Stomach (tissue), 4 donors: ENCODE data around the gene HDAC10.

Source experiments
- EP300 ChIP-seq: sonication (generic); formaldehyde crosslinking; IDR thresholded peaks from one replicate; pipeline ENCODE4 v1.6.1; 2017; ENCODE audit warnings: antibody characterized with exemption
- POLR2A ChIP-seq, 4 donors: fragments of 450-650 bp; IDR thresholded peaks; one replicate each; pipeline ENCODE4 v1.6.1; 2016; ENCODE audit warnings: antibody characterized with exemption in 4 of 4, control low read depth in 2 of 4, mild to moderate bottlenecking in 1 of 4, moderate library complexity in 1 of 4
- POLR2AphosphoS5 ChIP-seq, 3 donors: sonication (generic); formaldehyde crosslinking; IDR thresholded peaks; one replicate each; pipeline ENCODE4 v1.6.1; 2016; ENCODE audit warnings: antibody characterized with exemption in 3 of 3
- TF ChIP-seq, protein P1 (sequence below), 7 experiments: fragments of 450-650 bp in 4 of 7; fragments of 200-600 bp in 3 of 7; sonication (generic) in 3 of 7; IDR thresholded peaks; one replicate each; pipeline ENCODE4 v1.5.1; 2016 to 2019; ENCODE audit warnings: antibody characterized with exemption in 7 of 7, control low read depth in 2 of 7, mild to moderate bottlenecking in 1 of 7

DNA sequence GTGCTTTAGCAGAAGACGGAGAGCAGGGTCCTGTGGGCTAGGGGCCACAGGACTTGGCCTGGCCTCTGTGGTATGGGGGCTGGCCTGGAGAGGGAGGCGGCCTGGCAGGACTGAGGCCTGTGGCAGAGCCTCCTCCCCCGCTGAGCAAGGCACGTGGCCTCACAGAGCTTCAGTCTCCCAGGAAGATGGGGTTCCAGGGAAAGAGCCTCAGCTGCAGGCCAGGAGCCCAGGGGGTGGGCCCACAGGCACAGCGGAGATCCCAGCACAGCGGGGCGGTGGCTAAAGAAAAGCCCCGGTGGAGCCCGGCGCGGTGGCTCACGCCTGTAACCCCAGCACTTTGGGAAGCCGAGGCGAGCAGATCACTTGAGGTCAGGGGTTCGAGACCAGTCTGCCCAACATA lies 8.2 kb upstream of the HDAC10 start:
- TF ChIP-seq, protein P1, sequence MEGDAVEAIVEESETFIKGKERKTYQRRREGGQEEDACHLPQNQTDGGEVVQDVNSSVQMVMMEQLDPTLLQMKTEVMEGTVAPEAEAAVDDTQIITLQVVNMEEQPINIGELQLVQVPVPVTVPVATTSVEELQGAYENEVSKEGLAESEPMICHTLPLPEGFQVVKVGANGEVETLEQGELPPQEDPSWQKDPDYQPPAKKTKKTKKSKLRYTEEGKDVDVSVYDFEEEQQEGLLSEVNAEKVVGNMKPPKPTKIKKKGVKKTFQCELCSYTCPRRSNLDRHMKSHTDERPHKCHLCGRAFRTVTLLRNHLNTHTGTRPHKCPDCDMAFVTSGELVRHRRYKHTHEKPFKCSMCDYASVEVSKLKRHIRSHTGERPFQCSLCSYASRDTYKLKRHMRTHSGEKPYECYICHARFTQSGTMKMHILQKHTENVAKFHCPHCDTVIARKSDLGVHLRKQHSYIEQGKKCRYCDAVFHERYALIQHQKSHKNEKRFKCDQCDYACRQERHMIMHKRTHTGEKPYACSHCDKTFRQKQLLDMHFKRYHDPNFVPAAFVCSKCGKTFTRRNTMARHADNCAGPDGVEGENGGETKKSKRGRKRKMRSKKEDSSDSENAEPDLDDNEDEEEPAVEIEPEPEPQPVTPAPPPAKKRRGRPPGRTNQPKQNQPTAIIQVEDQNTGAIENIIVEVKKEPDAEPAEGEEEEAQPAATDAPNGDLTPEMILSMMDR (IDR thresholded peaks at IDR 0.05): no peak
- TF ChIP-seq POLR2A (IDR thresholded peaks at IDR 0.05) (no peak), POLR2AphosphoS5 (IDR thresholded peaks at IDR 0.05) (no peak), EP300 (no peak)
